ENCODE results near the gene ABTB2.

DNA sequence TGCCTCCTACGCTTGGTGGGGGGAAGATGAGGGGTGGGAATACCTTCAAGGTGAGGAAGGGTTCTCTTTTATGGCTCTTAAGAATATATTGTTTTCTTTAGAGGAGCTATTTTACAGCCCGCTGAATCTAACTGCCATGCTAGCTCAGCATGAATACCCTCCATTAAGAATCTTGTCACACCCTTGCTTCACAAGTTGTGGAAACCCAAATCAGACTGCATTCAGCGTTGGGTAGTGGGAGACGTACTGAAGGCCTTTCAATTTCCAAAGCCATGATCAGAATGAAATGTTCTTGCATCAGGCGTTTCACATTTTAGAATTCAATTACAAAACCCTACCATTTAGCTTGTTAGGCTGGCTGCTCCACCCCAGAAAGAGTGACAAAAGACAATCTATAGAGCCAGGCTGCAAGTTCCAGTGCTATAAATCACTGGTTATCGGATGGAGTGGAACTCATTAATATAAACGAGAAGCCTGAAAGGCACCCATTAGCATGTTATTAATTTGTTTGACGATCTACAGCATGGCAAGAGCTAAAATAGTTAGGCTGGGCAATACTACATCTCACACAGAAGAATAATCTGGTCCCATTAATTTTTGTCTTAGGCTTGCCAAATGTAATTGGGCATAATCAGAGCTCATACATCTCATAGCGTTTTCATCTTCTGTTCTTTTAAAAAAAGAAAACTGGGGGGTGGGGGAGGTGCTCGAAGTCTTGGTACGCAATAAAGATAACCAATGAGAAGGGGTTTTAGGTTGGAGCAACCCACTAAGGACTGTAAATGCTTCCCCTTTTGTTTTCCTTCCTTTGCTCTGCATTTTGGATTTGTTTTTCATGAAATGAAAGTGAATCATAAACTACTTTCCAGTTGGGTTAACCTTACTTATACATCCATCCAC, 57.5 kb downstream of the ABTB2 start:
- TF ChIP-seq, protein P1, sequence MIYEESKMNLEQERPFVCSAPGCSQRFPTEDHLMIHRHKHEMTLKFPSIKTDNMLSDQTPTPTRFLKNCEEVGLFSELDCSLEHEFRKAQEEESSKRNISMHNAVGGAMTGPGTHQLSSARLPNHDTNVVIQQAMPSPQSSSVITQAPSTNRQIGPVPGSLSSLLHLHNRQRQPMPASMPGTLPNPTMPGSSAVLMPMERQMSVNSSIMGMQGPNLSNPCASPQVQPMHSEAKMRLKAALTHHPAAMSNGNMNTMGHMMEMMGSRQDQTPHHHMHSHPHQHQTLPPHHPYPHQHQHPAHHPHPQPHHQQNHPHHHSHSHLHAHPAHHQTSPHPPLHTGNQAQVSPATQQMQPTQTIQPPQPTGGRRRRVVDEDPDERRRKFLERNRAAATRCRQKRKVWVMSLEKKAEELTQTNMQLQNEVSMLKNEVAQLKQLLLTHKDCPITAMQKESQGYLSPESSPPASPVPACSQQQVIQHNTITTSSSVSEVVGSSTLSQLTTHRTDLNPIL (CRISPR knock-in tag; IDR thresholded peaks at IDR 0.05; ENCODE audit: low read depth) = no peak
- TF ChIP-seq SNAI2 (CRISPR knock-in tag; IDR thresholded peaks at IDR 0.05) (no peak), GLIS3 (CRISPR knock-in tag; IDR thresholded peaks at IDR 0.05) (no peak), ZFP30 (CRISPR knock-in tag; IDR thresholded peaks at IDR 0.05) (no peak), OSR1 (CRISPR knock-in tag; IDR thresholded peaks at IDR 0.05) (no peak), ZNF70 (CRISPR knock-in tag; IDR thresholded peaks at IDR 0.05) (no peak), ISL1 (CRISPR knock-in tag; IDR thresholded peaks at IDR 0.05) (no peak), ZNF565 (CRISPR knock-in tag; conservative IDR thresholded peaks at IDR 0.05; ENCODE audit: low read depth) (no peak), RARB (CRISPR knock-in tag; IDR thresholded peaks at IDR 0.05) (no peak)

All from SK-N-SH treated with all-trans-retinoic acid at 6 μM for 48 hours (cell line).